Colonic mucosa (tissue), 4 donors: ENCODE data around the gene MKI67. TPM values are rescaled to one million over a fixed set of nuclear protein-coding genes. Genes with fewer than 3 reads are reported as not detected.

ENCODE experiments used
- DNase-seq: peaks from one replicate; pipeline ENCODE4 v3.0.0-alpha.2; 2020
- H3K27ac ChIP-seq: fragments of 200-600 bp; one replicate; pipeline ENCODE4 v1.8.0; 2021
- H3K27me3 ChIP-seq: fragments of 200-600 bp; one replicate; pipeline ENCODE4 v1.8.0; 2021
- H3K36me3 ChIP-seq: fragments of 200-600 bp; one replicate; pipeline ENCODE4 v1.8.0; 2021
- H3K4me1 ChIP-seq: fragments of 200-600 bp; one replicate; pipeline ENCODE4 v1.8.0; 2021; ENCODE audit warnings: mild to moderate bottlenecking
- H3K4me3 ChIP-seq: fragments of 200-600 bp; one replicate; pipeline ENCODE4 v1.8.0; 2021
- H3K9ac ChIP-seq, 2 donors: one replicate each; pipeline ENCODE4 v1.7.0; 2013; ENCODE audit warnings: control low read depth in 2 of 2, low read depth in 2 of 2, low read length in 2 of 2
- H3K9me3 ChIP-seq: fragments of 200-600 bp; one replicate; pipeline ENCODE4 v1.8.0; 2021
- CTCF ChIP-seq: fragments of 200-600 bp; IDR thresholded peaks from one replicate; pipeline ENCODE4 v1.8.0; 2022; ENCODE audit warnings: antibody characterized with exemption, mild to moderate bottlenecking
- intact Hi-C: fragments of 100-400 bp; cut with DNase I; formaldehyde crosslinking; loops from one replicate; pipeline ENCODE4 v1.14.1; 2022
- total RNA-seq, 2 donors: library from RNA; stranded (reverse); fragmentation: NEBNext Ultra II Directional in 1 of 2; extraction: Animal tissue kit (Norgen Biotek cat#: 25700) in 1 of 2; gene quantifications; one replicate each; pipeline ENCODE4 v1.2.1, GENCODE V29; 2021
- donor health status: healthy.
- donor health status: DM: no; HTN: no; CAD: no.
- donor health status: DM: no; HTN: no; CAD: no.

MKI67 gene
- total RNA-seq, 2 donors from 2014 or later: 40.2 to 148 TPM

GRCh38 chr10:128113026-128113425, 13.2 kb downstream of the MKI67 start:
- H3K27me3 ChIP-seq: no peaks in the 10 kb centered on the region
- intact Hi-C loops: no loop called here
- H3K9me3 ChIP-seq: no peaks in the 10 kb centered on the region
- no peak overlapping the region for H3K4me3 ChIP-seq
- no peaks in the 10 kb centered on the region for H3K36me3 ChIP-seq
- no peak for TF ChIP-seq CTCF
- H3K4me1 ChIP-seq: no peaks in the 10 kb centered on the region
- no peak overlapping the region for H3K9ac ChIP-seq
- H3K27ac ChIP-seq: no peak overlapping the region
- DNase-seq: no peak

GRCh38 chr10:128111696-128112095, 14.5 kb downstream of the MKI67 start:
- H3K27me3 ChIP-seq: no peaks in the 10 kb centered on the region
- no peaks in the 10 kb centered on the region for H3K4me1 ChIP-seq
- no peak overlapping the region for H3K9ac ChIP-seq
- no peak overlapping the region for H3K4me3 ChIP-seq
- TF ChIP-seq CTCF: no peak
- no peaks in the 10 kb centered on the region for H3K36me3 ChIP-seq
- H3K27ac ChIP-seq: no peak overlapping the region
- H3K9me3 ChIP-seq: no peaks in the 10 kb centered on the region
- intact Hi-C loops: no loop called here
- DNase-seq: no peak

GRCh38 chr10:128110339-128110738, 15.9 kb downstream of the MKI67 start:
- Histone ChIP-seq H3K36me3 (no peaks in the 10 kb centered on the region), H3K4me1 (no peaks in the 10 kb centered on the region), H3K9me3 (no peaks in the 10 kb centered on the region), H3K9ac (no peak overlapping the region), H3K27ac (no peak overlapping the region), H3K27me3 (no peaks in the 10 kb centered on the region), H3K4me3 (no peak overlapping the region)
- no peak for TF ChIP-seq CTCF
- intact Hi-C loops: no loop called here
- no peak for DNase-seq

- intact Hi-C loops: no loop called here
- no peak for TF ChIP-seq CTCF
- no peak overlapping the region for H3K4me3 ChIP-seq
- no peaks in the 10 kb centered on the region for H3K9me3 ChIP-seq
- no peak for DNase-seq
- no peaks in the 10 kb centered on the region for H3K36me3 ChIP-seq
- H3K27ac ChIP-seq: no peak overlapping the region
- no peak overlapping the region for H3K9ac ChIP-seq
- H3K27me3 ChIP-seq: no peaks in the 10 kb centered on the region
- no peaks in the 10 kb centered on the region for H3K4me1 ChIP-seq
These were observed 16.5 kb downstream of the MKI67 start for GRCh38 chr10:128109707-128110106.

GRCh38 chr10:128105383-128105782, 20.8 kb downstream of the MKI67 start:
- no peak overlapping the region for H3K9ac ChIP-seq
- no peak for DNase-seq
- intact Hi-C loops: no loop called here
- H3K27ac ChIP-seq: no peak overlapping the region
- H3K4me1 ChIP-seq: no peaks in the 10 kb centered on the region
- no peak overlapping the region for H3K4me3 ChIP-seq
- H3K27me3 ChIP-seq: no peaks in the 10 kb centered on the region
- no peak for TF ChIP-seq CTCF
- H3K36me3 ChIP-seq: no peaks in the 10 kb centered on the region
- H3K9me3 ChIP-seq: no peaks in the 10 kb centered on the region

- intact Hi-C loops: no loop called here
- no peak overlapping the region for H3K9ac ChIP-seq
- H3K4me1 ChIP-seq: no peaks in the 10 kb centered on the region
- no peaks in the 10 kb centered on the region for H3K9me3 ChIP-seq
- H3K27ac ChIP-seq: no peak overlapping the region
- H3K4me3 ChIP-seq: no peak overlapping the region
- TF ChIP-seq CTCF: no peak
- no peak for DNase-seq
- H3K27me3 ChIP-seq: no peaks in the 10 kb centered on the region
- no peaks in the 10 kb centered on the region for H3K36me3 ChIP-seq
These were observed 23.0 kb downstream of the MKI67 start for GRCh38 chr10:128103229-128103714.
